ENCODE data around the gene CDKN1A.

Gene CDKN1A

GRCh38 chr6:36674942-36675341 is 3.6 kb upstream of the CDKN1A start:
- POLR2A ChIA-PET, result no interaction called here
- CTCF ChIA-PET, result no interaction called here

More at GRCh38 chr6:36674942-36675341, 3.6 kb upstream of the CDKN1A start:
- TF ChIP-seq, protein P1, sequence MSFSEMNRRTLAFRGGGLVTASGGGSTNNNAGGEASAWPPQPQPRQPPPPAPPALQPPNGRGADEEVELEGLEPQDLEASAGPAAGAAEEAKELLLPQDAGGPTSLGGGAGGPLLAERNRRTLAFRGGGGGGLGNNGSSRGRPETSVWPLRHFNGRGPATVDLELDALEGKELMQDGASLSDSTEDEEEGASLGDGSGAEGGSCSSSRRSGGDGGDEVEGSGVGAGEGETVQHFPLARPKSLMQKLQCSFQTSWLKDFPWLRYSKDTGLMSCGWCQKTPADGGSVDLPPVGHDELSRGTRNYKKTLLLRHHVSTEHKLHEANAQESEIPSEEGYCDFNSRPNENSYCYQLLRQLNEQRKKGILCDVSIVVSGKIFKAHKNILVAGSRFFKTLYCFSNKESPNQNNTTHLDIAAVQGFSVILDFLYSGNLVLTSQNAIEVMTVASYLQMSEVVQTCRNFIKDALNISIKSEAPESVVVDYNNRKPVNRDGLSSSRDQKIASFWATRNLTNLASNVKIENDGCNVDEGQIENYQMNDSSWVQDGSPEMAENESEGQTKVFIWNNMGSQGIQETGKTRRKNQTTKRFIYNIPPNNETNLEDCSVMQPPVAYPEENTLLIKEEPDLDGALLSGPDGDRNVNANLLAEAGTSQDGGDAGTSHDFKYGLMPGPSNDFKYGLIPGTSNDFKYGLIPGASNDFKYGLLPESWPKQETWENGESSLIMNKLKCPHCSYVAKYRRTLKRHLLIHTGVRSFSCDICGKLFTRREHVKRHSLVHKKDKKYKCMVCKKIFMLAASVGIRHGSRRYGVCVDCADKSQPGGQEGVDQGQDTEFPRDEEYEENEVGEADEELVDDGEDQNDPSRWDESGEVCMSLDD (tag by site-specific recombination; IDR thresholded peaks at IDR 0.05), result no peak
- TF ChIP-seq KLF7 (tag by site-specific recombination; IDR thresholded peaks at IDR 0.05; ENCODE audit: borderline replicate concordance), result no peak
- TF ChIP-seq ZNF138 (tag by site-specific recombination; IDR thresholded peaks at IDR 0.05; ENCODE audit: borderline replicate concordance), result no peak
- TF ChIP-seq OVOL3 (tag by site-specific recombination; IDR thresholded peaks at IDR 0.05), result no peak
- no peak for TF ChIP-seq ZNF311 (tag by site-specific recombination; IDR thresholded peaks at IDR 0.05; ENCODE audit: borderline replicate concordance)
- TF ChIP-seq ZFP41 (tag by site-specific recombination; IDR thresholded peaks at IDR 0.05; ENCODE audit: borderline replicate concordance), result no peak
- TF ChIP-seq ZNF692 (tag by site-specific recombination; IDR thresholded peaks at IDR 0.05), result no peak
- TF ChIP-seq ZNF37A (tag by site-specific recombination; IDR thresholded peaks at IDR 0.05), result no peak
- TF ChIP-seq ZNF280D (tag by site-specific recombination; IDR thresholded peaks at IDR 0.05), result no peak
- no peak for TF ChIP-seq ZNF404 (tag by site-specific recombination; IDR thresholded peaks at IDR 0.05)
- no peak for TF ChIP-seq ZIC2 (tag by site-specific recombination; IDR thresholded peaks at IDR 0.05)
- TF ChIP-seq ZNF174 (tag by site-specific recombination; IDR thresholded peaks at IDR 0.05), result no peak
- TF ChIP-seq SCRT2 (tag by site-specific recombination; IDR thresholded peaks at IDR 0.05), result no peak
- no peak for TF ChIP-seq PRDM4 (tag by site-specific recombination; IDR thresholded peaks at IDR 0.05)
- TF ChIP-seq ZNF274 (IDR thresholded peaks at IDR 0.05; ENCODE audit: low read length), result no peak
- TF ChIP-seq ZNF274 (tag by site-specific recombination; IDR thresholded peaks at IDR 0.05; ENCODE audit: borderline replicate concordance), result no peak
- TF ChIP-seq ZNF175 (tag by site-specific recombination; IDR thresholded peaks at IDR 0.05), result no peak
- TF ChIP-seq ZNF48 (tag by site-specific recombination; IDR thresholded peaks at IDR 0.05), result no peak
- no peak for TF ChIP-seq ZNF558 (tag by site-specific recombination; IDR thresholded peaks at IDR 0.05)
- no peak for TF ChIP-seq SP7 (tag by site-specific recombination; IDR thresholded peaks at IDR 0.05)
- Histone ChIP-seq H3K9me3 (ENCODE audit: control insufficient read depth, insufficient read depth, low read depth, low read length) (no peaks in the 10 kb centered on the region), H3K36me3 (ENCODE audit: control insufficient read depth in 2 of 2, insufficient read depth in 1 of 2, low read length in 2 of 2) (peaks cover 0 to 2% of the 10 kb centered on the region in 2 experiments; a peak in 1 of 3 replicates), H3K4me3 (ENCODE audit: low read depth, low read length) (no peak overlapping the region), H3K27ac (ENCODE audit: extremely low read depth, low read depth, low read length) (no peak overlapping the region), H3K4me1 (ENCODE audit: control insufficient read depth, insufficient read depth, low read length) (peaks cover 11% of the 10 kb centered on the region)
